GM19455 (cell line): ENCODE measurements around the gene CDHR5.

Experiments used
- ATAC-seq: cut with Tn5 transposase; IDR thresholded peaks from one replicate; pipeline ENCODE4 v1.9.1; 2021; ENCODE audit not compliant: unreplicated experiment

CDHR5 gene

GRCh38 chr11:646214-646613 lies 21.5 kb upstream of the CDHR5 start:
- ATAC-seq = no peak

- no peak for ATAC-seq
These were observed 20.8 kb upstream of the CDHR5 start for GRCh38 chr11:645536-645935.

GRCh38 chr11:643849-644738 lies 19.3 kb upstream of the CDHR5 start:
- ATAC-seq = no peak

- no peak for ATAC-seq
These were observed 18.6 kb upstream of the CDHR5 start for GRCh38 chr11:643366-643765.

- no peak for ATAC-seq
These were observed 17.1 kb upstream of the CDHR5 start for GRCh38 chr11:641806-642370.

- no peak for ATAC-seq
These were observed 15.4 kb upstream of the CDHR5 start for GRCh38 chr11:640021-640706.

- ATAC-seq = no peak
These were observed 14.7 kb upstream of the CDHR5 start for GRCh38 chr11:639332-639955.

- no peak for ATAC-seq
These were observed 14.0 kb upstream of the CDHR5 start for GRCh38 chr11:638631-639331.

- ATAC-seq = no peak
These were observed 13.1 kb upstream of the CDHR5 start for GRCh38 chr11:637593-638521.

- no peak for ATAC-seq
These were observed 12.5 kb upstream of the CDHR5 start for GRCh38 chr11:637333-637592.

- no peak for ATAC-seq
These were observed 12.0 kb upstream of the CDHR5 start, which contains the start of gene DRD4 for GRCh38 chr11:636511-637332. Gene DRD4, plus strand, starts transcription at chr11:637269. Its CDS starts 36 bp downstream, at chr11:637305.

- no peak for ATAC-seq
These were observed 11.3 kb upstream of the CDHR5 start for GRCh38 chr11:635945-636510.

- no peak for ATAC-seq
These were observed 6.1 kb upstream of the CDHR5 start for GRCh38 chr11:630871-631270.

- no peak for ATAC-seq
These were observed 4.5 kb upstream of the CDHR5 start for GRCh38 chr11:629237-629583.

- ATAC-seq = no peak
These were observed 3.3 kb upstream of the CDHR5 start for GRCh38 chr11:628056-628455.

- no peak for ATAC-seq
These were observed 2.5 kb upstream of the CDHR5 start for GRCh38 chr11:627308-627576.

- no peak for ATAC-seq
These were observed 1.9 kb upstream of the CDHR5 start, which contains the start of gene SCT for GRCh38 chr11:626475-627307. Gene SCT, minus strand, starts transcription at chr11:627181. Its CDS starts 38 bp downstream, at chr11:627143.

- no peak for ATAC-seq
These were observed 997 bp upstream of the CDHR5 start for GRCh38 chr11:625636-626268.
